HG03457 (cell line): Measurements from ENCODE around the gene VANGL2.

Source experiments
- ATAC-seq: cut with Tn5 transposase; IDR thresholded peaks from one replicate; pipeline ENCODE4 v1.9.1; 2021; ENCODE audit warnings: moderate number of reproducible peaks; ENCODE audit not compliant: unreplicated experiment

VANGL2 gene

GRCh38 chr1:160455153-160455517 is 54.8 kb downstream of the VANGL2 start:
- no peak for ATAC-seq

GRCh38 chr1:160459056-160459455 is 58.7 kb downstream of the VANGL2 start:
- ATAC-seq: no peak

GRCh38 chr1:160459687-160460086 is 59.3 kb downstream of the VANGL2 start:
- no peak for ATAC-seq

GRCh38 chr1:160460214-160460642 is 59.9 kb downstream of the VANGL2 start:
- ATAC-seq: no peak

GRCh38 chr1:160460683-160461287 is 60.4 kb downstream of the VANGL2 start:
- no peak for ATAC-seq

GRCh38 chr1:160465123-160465522 is 64.8 kb downstream of the VANGL2 start:
- no peak for ATAC-seq

GRCh38 chr1:160466961-160467360 is 66.6 kb downstream of the VANGL2 start:
- ATAC-seq: no peak

GRCh38 chr1:160467576-160467975 is 67.2 kb downstream of the VANGL2 start:
- ATAC-seq: no peak

- no peak for ATAC-seq
These were observed 70.9 kb downstream of the VANGL2 start for GRCh38 chr1:160471253-160471652.

GRCh38 chr1:160472112-160472511 is 71.7 kb downstream of the VANGL2 start:
- ATAC-seq: no peak

GRCh38 chr1:160474392-160475242 is 74.3 kb downstream of the VANGL2 start:
- no peak for ATAC-seq
